NCI-H2196 (cell line): ENCODE results near the gene RARG.

Source experiments
- DNase-seq: peaks from one replicate; lab custom pipeline; 2025; ENCODE audit not compliant: unreplicated experiment; lab: John Stamatoyannopoulos, UW

RARG gene

GRCh38 chr12:53231921-53232645 is at the start of gene RARG:
Gene RARG (minus strand): TSS chr12:53232209. CDS start chr12:53227545, 4,664 bp downstream.
- DNase-seq = peak; percentile 48

- no peak for DNase-seq
Measured at GRCh38 chr12:53279888-53280498, 48.0 kb upstream of the RARG start.

- DNase-seq = no peak
Measured at GRCh38 chr12:53279283-53279869, 47.4 kb upstream of the RARG start.

- no peak for DNase-seq
Measured at GRCh38 chr12:53277981-53278380, 46.0 kb upstream of the RARG start.

- DNase-seq = no peak
Measured at GRCh38 chr12:53276511-53276910, 44.5 kb upstream of the RARG start.

GRCh38 chr12:53274445-53274844 is 42.4 kb upstream of the RARG start:
- no peak for DNase-seq

- no peak for DNase-seq
Measured at GRCh38 chr12:53268630-53269562, 36.9 kb upstream of the RARG start.

GRCh38 chr12:53267999-53268629 is 36.1 kb upstream of the RARG start, which contains the start of gene ESPL1:
Gene ESPL1 (plus strand): TSS chr12:53268299. CDS start chr12:53268767, 468 bp downstream.
- peak; percentile 71 for DNase-seq

GRCh38 chr12:53267306-53267998 is 35.4 kb upstream of the RARG start:
- no peak for DNase-seq

- DNase-seq = no peak
Measured at GRCh38 chr12:53265783-53266182, 33.8 kb upstream of the RARG start.

GRCh38 chr12:53259891-53260290 is 27.9 kb upstream of the RARG start:
- no peak for DNase-seq

GRCh38 chr12:53258541-53259539 is 26.8 kb upstream of the RARG start:
- no peak for DNase-seq

- DNase-seq = no peak
Measured at GRCh38 chr12:53255996-53256395, 24.0 kb upstream of the RARG start.

- DNase-seq = no peak
Measured at GRCh38 chr12:53254816-53255545, 23.0 kb upstream of the RARG start.

- DNase-seq = no peak
Measured at GRCh38 chr12:53253298-53253697, 21.3 kb upstream of the RARG start.

GRCh38 chr12:53252349-53252916 is 20.4 kb upstream of the RARG start:
- no peak for DNase-seq

GRCh38 chr12:53251477-53252348 is 19.7 kb upstream of the RARG start:
- peak; percentile 84 for DNase-seq
